OCI-LY3 (cell line): Measurements from ENCODE around the gene SLC26A8.

Source experiments
- EZH2phosphoT487 ChIP-seq: fragments of 200-600 bp; shearing (Covaris generic); IDR thresholded peaks from 2 replicates; pipeline ENCODE4 v1.6.1; 2018; ENCODE audit warnings: antibody characterized with exemption, mixed run types, low read depth
- TF ChIP-seq, protein P1 (sequence below): fragments of 200-600, 300-600 bp; sonication (generic); IDR thresholded peaks from 2 replicates; pipeline ENCODE4 v1.5.1; 2014; ENCODE audit warnings: antibody characterized with exemption, low read length, low read depth

DNA sequence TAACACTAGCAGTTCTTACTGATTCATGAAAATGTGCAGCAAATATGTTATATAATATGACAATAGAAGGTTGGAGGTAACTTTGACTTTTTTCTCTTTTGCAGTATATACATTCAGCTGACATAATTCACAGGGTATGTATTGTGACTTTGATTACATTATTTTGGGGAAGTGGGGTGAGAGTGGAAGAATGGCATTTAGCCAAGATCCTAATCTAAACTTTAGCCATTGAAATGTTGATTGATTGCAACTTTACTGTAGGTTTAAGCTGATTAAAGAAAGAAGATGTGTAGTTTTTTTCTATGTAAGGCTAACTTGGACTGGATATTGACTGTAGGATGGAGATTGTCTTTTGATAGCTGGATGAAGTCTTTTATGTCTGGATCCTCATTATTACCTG is 49.1 kb upstream of the SLC26A8 start:
- TF ChIP-seq, protein P1, sequence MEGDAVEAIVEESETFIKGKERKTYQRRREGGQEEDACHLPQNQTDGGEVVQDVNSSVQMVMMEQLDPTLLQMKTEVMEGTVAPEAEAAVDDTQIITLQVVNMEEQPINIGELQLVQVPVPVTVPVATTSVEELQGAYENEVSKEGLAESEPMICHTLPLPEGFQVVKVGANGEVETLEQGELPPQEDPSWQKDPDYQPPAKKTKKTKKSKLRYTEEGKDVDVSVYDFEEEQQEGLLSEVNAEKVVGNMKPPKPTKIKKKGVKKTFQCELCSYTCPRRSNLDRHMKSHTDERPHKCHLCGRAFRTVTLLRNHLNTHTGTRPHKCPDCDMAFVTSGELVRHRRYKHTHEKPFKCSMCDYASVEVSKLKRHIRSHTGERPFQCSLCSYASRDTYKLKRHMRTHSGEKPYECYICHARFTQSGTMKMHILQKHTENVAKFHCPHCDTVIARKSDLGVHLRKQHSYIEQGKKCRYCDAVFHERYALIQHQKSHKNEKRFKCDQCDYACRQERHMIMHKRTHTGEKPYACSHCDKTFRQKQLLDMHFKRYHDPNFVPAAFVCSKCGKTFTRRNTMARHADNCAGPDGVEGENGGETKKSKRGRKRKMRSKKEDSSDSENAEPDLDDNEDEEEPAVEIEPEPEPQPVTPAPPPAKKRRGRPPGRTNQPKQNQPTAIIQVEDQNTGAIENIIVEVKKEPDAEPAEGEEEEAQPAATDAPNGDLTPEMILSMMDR: no peak
- no peak for TF ChIP-seq EZH2phosphoT487
